HEK293 (cell line): ENCODE data around the gene WNT11.

Experiments
- CTCF ChIA-PET: fragments of 350-600 bp; formaldehyde crosslinking; extraction: SDS; loops from one replicate; lab custom pipeline; 2021; ENCODE audit warnings: antibody characterized with exemption; lab: Yijun Ruan, JAX
- POLR2A ChIA-PET: fragments of 300-600 bp; formaldehyde crosslinking; extraction: SDS; loops from one replicate; lab custom pipeline; 2020; ENCODE audit warnings: antibody characterized with exemption, inconsistent platforms; lab: Yijun Ruan, JAX
- H3K27ac ChIP-seq: fragments of 200-500 bp; sonication (Bioruptor generic); 2 replicates; pipeline ENCODE4 v1.5.1; 2014; ENCODE audit warnings: low read depth, low read length, control low read depth, inconsistent platforms; ENCODE audit errors: extremely low read depth
- H3K36me3 ChIP-seq, 2 experiments: fragments of 200-500 bp in 1 of 2; sonication (Bioruptor generic) in 1 of 2; 1 replicate in 1 of 2; 2 replicates in 1 of 2; pipeline ENCODE4 v1.5.1; 2014 to 2017; ENCODE audit warnings: inconsistent platforms in 2 of 2, low read length in 2 of 2; ENCODE audit not compliant: control insufficient read depth in 2 of 2, insufficient read depth in 1 of 2
- H3K4me1 ChIP-seq: fragments of 200-500 bp; sonication (Bioruptor generic); 2 replicates; pipeline ENCODE4 v1.5.1; 2014; ENCODE audit warnings: mild to moderate bottlenecking, low read length, inconsistent platforms; ENCODE audit not compliant: control insufficient read depth, insufficient read depth
- H3K4me3 ChIP-seq: 2 replicates; pipeline ENCODE4 v1.5.1; 2011; ENCODE audit warnings: low read depth, mild to moderate bottlenecking, control low read depth, low read length, moderate library complexity
- H3K9me3 ChIP-seq: fragments of 200-500 bp; sonication (Bioruptor generic); 2 replicates; pipeline ENCODE4 v1.5.1; 2014; ENCODE audit warnings: low read depth, low read length, inconsistent platforms; ENCODE audit not compliant: control insufficient read depth, insufficient read depth
- GLI2 ChIP-seq: fragments of 450-650 bp; formaldehyde crosslinking; IDR thresholded peaks from 2 replicates; pipeline ENCODE4; 2017; ENCODE audit warnings: missing biosample characterization, missing genetic modification characterization, low read depth, borderline replicate concordance
- KLF1 ChIP-seq: fragments of 450-650 bp; formaldehyde crosslinking; IDR thresholded peaks from 2 replicates; pipeline ENCODE4 v1.5.1; 2016; ENCODE audit warnings: missing biosample characterization, missing genetic modification characterization
- KLF10 ChIP-seq: fragments of 450-650 bp; IDR thresholded peaks from 2 replicates; pipeline ENCODE4 v1.5.1; 2018; ENCODE audit warnings: missing biosample characterization, mild to moderate bottlenecking, missing genetic modification characterization
- KLF9 ChIP-seq: fragments of 450-650 bp; formaldehyde crosslinking; IDR thresholded peaks from 2 replicates; pipeline ENCODE4 v1.5.1; 2016; ENCODE audit warnings: missing biosample characterization, missing genetic modification characterization, low read depth
- REPIN1 ChIP-seq: fragments of 450-650 bp; formaldehyde crosslinking; IDR thresholded peaks from 2 replicates; pipeline ENCODE4 v1.5.1; 2017; ENCODE audit warnings: missing biosample characterization, missing genetic modification characterization, low read depth
- SP2 ChIP-seq: fragments of 450-650 bp; formaldehyde crosslinking; IDR thresholded peaks from 2 replicates; pipeline ENCODE4 v1.5.1; 2016; ENCODE audit warnings: missing biosample characterization, missing genetic modification characterization
- SP7 ChIP-seq: fragments of 450-650 bp; formaldehyde crosslinking; IDR thresholded peaks from 2 replicates; pipeline ENCODE4 v1.5.1; 2016; ENCODE audit warnings: missing biosample characterization, missing genetic modification characterization
- YY1 ChIP-seq: fragments of 450-650 bp; formaldehyde crosslinking; IDR thresholded peaks from 2 replicates; pipeline ENCODE4 v1.5.1; 2018; ENCODE audit warnings: missing biosample characterization, missing genetic modification characterization
- YY2 ChIP-seq: fragments of 450-650 bp; formaldehyde crosslinking; IDR thresholded peaks from 2 replicates; pipeline ENCODE4 v1.5.1; 2016; ENCODE audit warnings: missing biosample characterization, missing genetic modification characterization
- ZBTB26 ChIP-seq: fragments of 450-650 bp; formaldehyde crosslinking; optimal IDR thresholded peaks from 2 replicates; pipeline ENCODE3; 2016; ENCODE audit warnings: missing biosample characterization, mild to moderate bottlenecking, missing genetic modification characterization
- ZBTB48 ChIP-seq: fragments of 450-650 bp; formaldehyde crosslinking; IDR thresholded peaks from 2 replicates; pipeline ENCODE4 v1.5.1; 2016; ENCODE audit warnings: missing biosample characterization, missing genetic modification characterization
- ZNF10 ChIP-seq: fragments of 450-650 bp; formaldehyde crosslinking; IDR thresholded peaks from 2 replicates; pipeline ENCODE4 v1.5.1; 2017; ENCODE audit warnings: missing biosample characterization, missing genetic modification characterization
- ZNF146 ChIP-seq: fragments of 450-650 bp; formaldehyde crosslinking; IDR thresholded peaks from 2 replicates; pipeline ENCODE4 v1.5.1; 2016; ENCODE audit warnings: missing biosample characterization, missing genetic modification characterization
- ZNF184 ChIP-seq: fragments of 450-650 bp; IDR thresholded peaks from 2 replicates; pipeline ENCODE4 v1.5.1; 2018; ENCODE audit warnings: missing biosample characterization, mild to moderate bottlenecking, missing genetic modification characterization
- ZNF221 ChIP-seq: fragments of 450-650 bp; formaldehyde crosslinking; IDR thresholded peaks from 2 replicates; pipeline ENCODE4 v1.5.1; 2017; ENCODE audit warnings: missing biosample characterization, missing genetic modification characterization, borderline replicate concordance
- ZNF24 ChIP-seq: fragments of 450-650 bp; formaldehyde crosslinking; IDR thresholded peaks from 2 replicates; pipeline ENCODE4 v1.5.1; 2016; ENCODE audit warnings: missing biosample characterization, missing genetic modification characterization
- ZNF398 ChIP-seq: fragments of 450-650 bp; formaldehyde crosslinking; IDR thresholded peaks from 2 replicates; pipeline ENCODE4 v1.5.1; 2017; ENCODE audit warnings: missing biosample characterization, missing genetic modification characterization
- ZNF518A ChIP-seq: fragments of 450-650 bp; formaldehyde crosslinking; conservative IDR thresholded peaks from 2 replicates; pipeline ENCODE4 v1.5.1; 2016; ENCODE audit warnings: low read depth, missing biosample characterization, missing genetic modification characterization
- ZNF629 ChIP-seq: fragments of 450-650 bp; formaldehyde crosslinking; IDR thresholded peaks from 2 replicates; pipeline ENCODE4 v1.5.1; 2017; ENCODE audit warnings: missing biosample characterization, missing genetic modification characterization
- ZNF639 ChIP-seq: fragments of 450-650 bp; formaldehyde crosslinking; IDR thresholded peaks from 2 replicates; pipeline ENCODE4 v1.5.1; 2016; ENCODE audit warnings: missing biosample characterization, missing genetic modification characterization
- ZNF692 ChIP-seq: fragments of 450-650 bp; formaldehyde crosslinking; IDR thresholded peaks from 2 replicates; pipeline ENCODE4 v1.5.1; 2016; ENCODE audit warnings: missing biosample characterization, missing genetic modification characterization
- ZNF768 ChIP-seq: fragments of 450-650 bp; formaldehyde crosslinking; IDR thresholded peaks from 2 replicates; pipeline ENCODE4 v1.5.1; 2018; ENCODE audit warnings: missing biosample characterization, mild to moderate bottlenecking, missing genetic modification characterization
- ZSCAN23 ChIP-seq: fragments of 450-650 bp; formaldehyde crosslinking; IDR thresholded peaks from 2 replicates; pipeline ENCODE4 v1.5.1; 2016; ENCODE audit warnings: missing biosample characterization, missing genetic modification characterization
- ZSCAN30 ChIP-seq: fragments of 450-650 bp; IDR thresholded peaks from 2 replicates; pipeline ENCODE4 v1.5.1; 2018; ENCODE audit warnings: missing biosample characterization, mild to moderate bottlenecking, missing genetic modification characterization, moderate library complexity

The WNT11 gene

GRCh38 chr11:76235233-76236091 lies 29.2 kb upstream of the WNT11 start:
- POLR2A ChIA-PET = interaction anchor here (1.1 to 1.8 kb wide), 5 partner anchors 9 to 339 kb away, joined by 3 to 9 read pairs (median 3); no protein-coding TSS in a partner anchor
- no peak overlapping the region; the same call in 1 of the 2 replicates for H3K27ac ChIP-seq
- TF ChIP-seq ZNF146 (tag by site-specific recombination) (no peak), REPIN1 (tag by site-specific recombination) (no peak), ZNF24 (tag by site-specific recombination) (peak; percentile 71; the same call in 1 of the 2 replicates), GLI2 (tag by site-specific recombination) (peak; percentile 11; the same call in 1 of the 2 replicates), ZSCAN30 (tag by site-specific recombination) (peak; percentile 74), ZSCAN23 (tag by site-specific recombination) (0 out of 2 replicates have a peak, but pooled peaks have one; percentile 15), KLF10 (tag by site-specific recombination) (peak; percentile 83), SP7 (tag by site-specific recombination) (peak; percentile 55), YY2 (tag by site-specific recombination) (no peak), ZNF639 (tag by site-specific recombination) (peak; percentile 66), ZNF518A (no peak), ZNF398 (tag by site-specific recombination) (no peak), ZNF692 (tag by site-specific recombination) (peak; percentile 54; the same call in 1 of the 2 replicates), ZNF184 (tag by site-specific recombination) (no peak), YY1 (peak; percentile 66), KLF1 (tag by site-specific recombination) (no peak; the same call in 1 of the 2 replicates), ZNF221 (no peak), KLF9 (tag by site-specific recombination) (peak; percentile 99), ZNF10 (tag by site-specific recombination) (0 out of 2 replicates have a peak, but pooled peaks have one; percentile 6), ZNF768 (tag by site-specific recombination) (no peak), ZBTB48 (tag by site-specific recombination) (peak; percentile 96), ZNF629 (tag by site-specific recombination) (peak; percentile 59; the same call in 1 of the 2 replicates), ZBTB26 (tag by site-specific recombination) (peak; percentile 56), SP2 (tag by site-specific recombination) (no peak)

More at GRCh38 chr11:76235233-76236091, 29.2 kb upstream of the WNT11 start:
- peak overlapping the region; percentile 70 for H3K4me3 ChIP-seq
- H3K9me3 ChIP-seq = no peaks in the 10 kb centered on the region
- H3K36me3 ChIP-seq = no peaks in the 10 kb centered on the region
- no peaks in the 10 kb centered on the region; the same call in 1 of the 2 replicates for H3K4me1 ChIP-seq
- CTCF ChIA-PET = interaction anchor here (0.7 to 1.6 kb wide), 5 partner anchors 12 to 84 kb away, joined by 3 to 10 read pairs (median 4); no protein-coding TSS in a partner anchor
